ENCODE data around the gene AKT1S1.

The AKT1S1 gene

DNA sequence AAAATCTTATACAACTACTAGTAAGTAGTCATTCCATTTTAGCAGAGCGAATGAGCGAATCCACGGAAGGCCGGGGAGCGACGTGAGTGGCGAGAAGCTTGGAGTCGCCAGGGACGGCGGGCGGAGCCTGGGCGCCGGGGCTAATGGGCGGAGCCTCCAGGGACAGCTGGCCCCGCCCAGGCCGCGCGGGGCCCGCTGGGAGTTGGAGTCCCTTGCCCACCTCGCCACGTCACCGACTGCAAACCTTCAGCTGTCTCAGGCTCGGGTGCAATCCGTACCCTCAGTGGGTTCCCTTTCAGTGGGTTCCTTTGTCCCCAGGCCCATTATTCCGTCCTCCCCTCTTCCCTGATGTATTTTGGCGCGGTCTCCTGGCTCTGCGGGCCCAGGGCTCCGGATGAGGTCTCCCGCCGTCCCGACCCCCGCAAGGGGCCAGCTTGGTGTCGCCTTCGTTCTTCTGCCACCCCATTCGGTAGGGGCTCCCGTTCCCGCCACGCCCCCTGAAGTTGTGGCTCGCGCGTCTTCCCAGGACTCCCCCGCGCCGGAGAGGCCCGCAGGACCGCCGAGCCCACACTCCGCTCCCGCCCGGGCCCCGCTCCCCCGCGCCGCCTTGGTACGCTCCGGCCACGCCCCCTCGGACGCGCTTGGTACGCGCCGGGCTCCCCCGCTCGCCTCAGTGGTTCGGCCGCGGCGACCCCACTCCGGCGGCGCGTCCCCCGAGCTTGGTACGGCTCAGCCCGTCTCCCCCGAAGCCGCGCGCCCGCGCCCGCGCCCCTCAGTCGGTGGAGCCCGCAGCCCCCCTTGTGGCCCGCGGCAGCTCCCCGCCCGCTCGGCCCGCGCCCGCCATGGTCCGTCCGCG is 26.4 kb downstream of the AKT1S1 start, which contains the start of gene PTOV1:
TSS of gene PTOV1 (plus strand) at position 673 of the 856 bp plus-strand sequence.
- FAIRE-seq (peak; percentile 91), DNase-seq (ENCODE audit: insufficient read length, low spot score) (peak; percentile 93)
- TF ChIP-seq POLR2A (IDR thresholded peaks at IDR 0.05; ENCODE audit: low read depth, low read length) (peak; percentile 47; the same call in 1 of the 2 replicates), SPI1 (IDR thresholded peaks at IDR 0.05; ENCODE audit: low read depth, low read length) (no peak), POLR2AphosphoS5 (IDR thresholded peaks at IDR 0.05; ENCODE audit: low read depth, low read length) (0 out of 2 replicates have a peak, but pooled peaks have one; percentile 55), POU2F2 (IDR thresholded peaks at IDR 0.05; ENCODE audit: low read depth, low read length) (no peak; the same call in 1 of the 2 replicates), PAX5 (IDR thresholded peaks at IDR 0.05; ENCODE audit: insufficient read depth, low read length, severe bottlenecking) (no peak)

DNA sequence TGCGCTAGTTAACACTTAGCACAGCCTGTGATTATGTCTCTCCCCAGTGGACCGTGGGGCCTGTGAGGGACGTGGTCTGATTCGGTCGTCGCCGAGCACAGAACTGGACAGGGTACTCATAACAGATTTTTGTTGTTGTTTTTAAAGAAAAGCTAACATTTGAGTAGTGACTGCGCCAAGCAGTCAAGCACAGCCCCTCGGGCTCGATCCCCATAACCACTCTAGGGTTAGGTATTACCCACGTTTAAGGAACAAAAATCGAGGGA is 27.0 kb downstream of the AKT1S1 start:
- TF ChIP-seq PAX5 (IDR thresholded peaks at IDR 0.05; ENCODE audit: insufficient read depth, low read length, severe bottlenecking) (no peak), TAF1 (IDR thresholded peaks at IDR 0.05; ENCODE audit: low read depth, low read length) (no peak), POU2F2 (IDR thresholded peaks at IDR 0.05; ENCODE audit: low read depth, low read length) (no peak; the same call in 1 of the 2 replicates), SPI1 (IDR thresholded peaks at IDR 0.05; ENCODE audit: low read depth, low read length) (no peak)
- DNase-seq (ENCODE audit: insufficient read length, low spot score) (no peak), FAIRE-seq (no peak)

DNA sequence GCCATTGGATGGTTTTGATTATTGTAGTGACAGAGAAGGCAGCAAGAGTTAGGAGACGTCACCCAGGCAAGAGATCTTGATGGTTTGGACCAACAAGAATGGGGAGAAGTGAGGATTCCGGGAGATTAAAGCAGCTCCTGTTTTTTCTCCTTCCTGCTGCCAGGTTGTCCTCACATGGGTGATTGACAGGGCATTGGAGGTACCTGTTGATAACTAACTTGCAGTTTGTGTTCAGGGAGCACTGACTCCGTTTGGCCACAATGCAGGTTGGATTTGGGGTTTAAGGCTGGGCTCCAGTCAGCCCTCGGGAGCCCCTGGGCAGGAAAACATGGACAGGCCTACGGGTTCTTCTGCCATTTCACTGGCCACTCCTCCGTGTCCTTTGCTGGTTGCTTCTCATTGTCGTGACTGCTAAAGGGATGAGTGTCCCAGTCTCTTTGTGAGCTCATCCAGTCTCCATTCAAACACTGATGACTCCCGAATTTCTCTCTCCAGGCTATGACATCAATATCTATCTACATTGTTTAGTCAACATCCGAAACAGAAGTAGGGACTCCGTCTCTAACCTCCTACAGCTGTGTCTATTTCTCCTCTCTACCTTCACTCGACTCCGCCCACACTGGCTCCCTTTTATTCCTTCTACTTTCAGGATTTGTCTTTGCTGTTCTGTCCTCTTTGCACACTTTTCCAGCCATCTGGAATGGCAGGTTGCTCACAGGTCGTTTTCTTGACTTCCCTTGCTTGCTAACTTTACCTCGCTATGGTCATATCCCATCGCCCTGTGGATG is 27.5 kb downstream of the AKT1S1 start:
- DNase-seq (ENCODE audit: insufficient read length, low spot score): no peak
- TF ChIP-seq POU2F2 (IDR thresholded peaks at IDR 0.05; ENCODE audit: low read depth, low read length): no peak
- TF ChIP-seq POLR2A (IDR thresholded peaks at IDR 0.05; ENCODE audit: low read depth, low read length): no peak
- no peak for TF ChIP-seq TAF1 (IDR thresholded peaks at IDR 0.05; ENCODE audit: low read depth, low read length)
- TF ChIP-seq SPI1 (IDR thresholded peaks at IDR 0.05; ENCODE audit: low read depth, low read length): no peak
- no peak for TF ChIP-seq PAX5 (IDR thresholded peaks at IDR 0.05; ENCODE audit: insufficient read depth, low read length, severe bottlenecking)
- no peak for TF ChIP-seq POLR2AphosphoS5 (IDR thresholded peaks at IDR 0.05; ENCODE audit: low read depth, low read length)

DNA sequence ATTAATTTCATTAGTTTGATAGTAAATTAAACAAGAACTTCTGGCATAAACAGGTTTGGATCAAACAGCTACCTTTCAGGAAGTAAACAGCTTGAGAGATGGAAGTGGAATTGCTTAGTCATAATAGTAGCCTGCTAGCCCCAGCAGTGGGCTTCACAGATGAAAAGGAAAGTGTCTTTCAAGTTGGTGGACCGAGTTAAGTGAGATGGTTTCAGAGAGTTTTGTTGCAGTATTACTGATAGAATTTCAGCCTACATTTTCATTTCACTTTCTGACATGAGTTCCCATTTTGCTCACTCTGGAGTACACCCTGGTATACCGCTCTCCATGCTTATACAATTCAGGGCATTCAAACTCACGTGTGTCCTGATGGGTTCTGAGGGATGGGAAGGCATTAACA is 28.2 kb downstream of the AKT1S1 start:
- no peak for FAIRE-seq
- DNase-seq (ENCODE audit: insufficient read length, low spot score): no peak
- TF ChIP-seq PAX5 (IDR thresholded peaks at IDR 0.05; ENCODE audit: insufficient read depth, low read length, severe bottlenecking) (no peak), TAF1 (IDR thresholded peaks at IDR 0.05; ENCODE audit: low read depth, low read length) (no peak), SPI1 (IDR thresholded peaks at IDR 0.05; ENCODE audit: low read depth, low read length) (no peak; the same call in 1 of the 2 replicates), POLR2A (IDR thresholded peaks at IDR 0.05; ENCODE audit: low read depth, low read length) (no peak), POU2F2 (IDR thresholded peaks at IDR 0.05; ENCODE audit: low read depth, low read length) (no peak), POLR2AphosphoS5 (IDR thresholded peaks at IDR 0.05; ENCODE audit: low read depth, low read length) (no peak)

More for the DNA sequence above, 27.5 kb downstream of the AKT1S1 start:
- FAIRE-seq: no peak

DNA sequence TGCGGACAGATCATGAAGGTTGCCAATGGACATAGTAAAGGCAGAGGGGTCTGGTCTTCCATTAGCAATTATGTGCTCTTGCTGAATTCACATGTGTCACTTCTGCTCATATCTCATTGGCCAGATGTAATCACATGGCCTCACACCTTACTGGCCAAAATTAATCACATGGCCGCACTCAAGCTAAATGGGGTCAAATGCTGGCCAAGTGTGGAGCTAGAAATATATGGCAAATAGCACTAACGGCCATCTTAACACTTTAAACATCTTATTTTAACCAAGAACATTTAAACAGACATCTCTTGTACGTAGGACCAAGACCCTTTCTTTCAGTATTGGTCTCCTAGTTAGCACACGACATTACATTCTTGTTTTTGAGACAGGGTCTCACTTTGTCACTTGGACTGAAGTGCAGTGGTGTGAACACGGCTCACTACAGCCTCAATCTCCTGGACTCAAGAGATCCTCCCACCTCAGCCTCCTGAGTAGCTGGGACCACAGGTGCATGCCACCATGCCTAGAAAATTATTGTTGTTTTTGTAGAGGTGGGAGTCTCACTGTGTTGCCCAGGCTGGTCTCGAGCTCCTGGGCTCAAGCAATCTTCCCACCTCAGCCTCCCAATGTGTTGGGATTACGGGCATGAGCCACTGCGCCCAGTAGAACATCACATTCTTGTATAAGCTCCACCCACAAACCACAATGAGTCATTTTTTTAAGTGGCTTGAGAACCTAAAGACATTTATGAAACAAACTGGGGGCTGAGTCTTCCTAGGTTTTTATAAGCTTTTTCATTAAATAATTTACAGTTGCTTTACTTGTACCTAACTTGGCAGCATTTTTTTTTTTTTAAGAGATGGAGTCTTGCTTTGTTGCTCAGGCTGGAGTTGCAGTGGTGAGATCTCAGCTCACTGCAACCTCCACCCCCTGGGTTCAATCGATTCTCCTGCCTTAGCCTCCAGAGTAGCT is 29.1 kb downstream of the AKT1S1 start:
- no peak for FAIRE-seq
- no peak for DNase-seq (ENCODE audit: insufficient read length, low spot score)
- TF ChIP-seq POLR2A (IDR thresholded peaks at IDR 0.05; ENCODE audit: low read depth, low read length) (no peak), SPI1 (IDR thresholded peaks at IDR 0.05; ENCODE audit: low read depth, low read length) (no peak), TAF1 (IDR thresholded peaks at IDR 0.05; ENCODE audit: low read depth, low read length) (no peak)

DNA sequence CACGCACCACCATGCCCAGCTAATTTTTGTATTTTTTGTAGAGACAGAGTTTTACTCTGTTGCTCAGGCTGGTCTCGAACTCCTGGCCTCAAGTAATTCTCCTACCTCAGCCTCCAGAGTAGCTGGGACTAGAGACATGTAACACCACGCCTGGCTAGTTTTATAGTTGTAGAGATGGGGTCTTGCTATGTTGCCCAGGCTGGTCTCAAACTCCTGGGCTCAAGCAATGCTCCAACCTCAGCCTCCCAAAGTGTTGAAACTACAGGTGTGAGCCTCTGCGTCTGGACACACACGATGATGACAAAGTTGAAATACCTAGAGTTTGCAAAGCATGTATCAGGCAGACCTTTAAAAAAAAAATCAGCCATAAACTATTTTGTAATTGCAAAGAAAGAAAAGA is 30.7 kb downstream of the AKT1S1 start:
- TF ChIP-seq PAX5 (IDR thresholded peaks at IDR 0.05; ENCODE audit: insufficient read depth, low read length, severe bottlenecking): no peak
- no peak for TF ChIP-seq SPI1 (IDR thresholded peaks at IDR 0.05; ENCODE audit: low read depth, low read length)
- no peak for TF ChIP-seq TAF1 (IDR thresholded peaks at IDR 0.05; ENCODE audit: low read depth, low read length)
- TF ChIP-seq POLR2A (IDR thresholded peaks at IDR 0.05; ENCODE audit: low read depth, low read length): no peak
- TF ChIP-seq POLR2AphosphoS5 (IDR thresholded peaks at IDR 0.05; ENCODE audit: low read depth, low read length): no peak
- no peak for TF ChIP-seq POU2F2 (IDR thresholded peaks at IDR 0.05; ENCODE audit: low read depth, low read length)
- DNase-seq (ENCODE audit: insufficient read length, low spot score) (no peak), FAIRE-seq (no peak)

DNA sequence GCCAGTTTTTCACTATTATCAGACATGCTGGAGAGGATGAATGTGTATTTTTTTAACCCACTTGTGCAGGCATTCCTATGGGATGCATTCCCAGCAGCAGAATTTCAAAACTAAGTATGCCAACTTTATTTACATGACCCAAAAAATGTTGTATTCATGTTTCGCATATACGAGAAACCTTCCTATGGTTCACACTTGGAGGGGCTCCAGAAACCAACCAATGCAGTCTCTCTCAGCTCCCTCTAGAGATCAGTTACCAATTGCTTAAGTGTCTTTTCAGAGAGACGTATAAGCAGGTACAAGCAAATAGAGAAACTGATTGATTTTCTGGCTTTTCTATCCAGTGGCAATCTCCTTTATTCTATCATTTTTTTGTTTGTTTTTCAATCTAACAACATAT is 31.7 kb downstream of the AKT1S1 start:
- FAIRE-seq (no peak), DNase-seq (ENCODE audit: insufficient read length, low spot score) (no peak)
- TF ChIP-seq POU2F2 (IDR thresholded peaks at IDR 0.05; ENCODE audit: low read depth, low read length) (no peak), PAX5 (IDR thresholded peaks at IDR 0.05; ENCODE audit: insufficient read depth, low read length, severe bottlenecking) (no peak), POLR2A (IDR thresholded peaks at IDR 0.05; ENCODE audit: low read depth, low read length) (no peak), TAF1 (IDR thresholded peaks at IDR 0.05; ENCODE audit: low read depth, low read length) (no peak), POLR2AphosphoS5 (IDR thresholded peaks at IDR 0.05; ENCODE audit: low read depth, low read length) (no peak), SPI1 (IDR thresholded peaks at IDR 0.05; ENCODE audit: low read depth, low read length) (no peak)

DNA sequence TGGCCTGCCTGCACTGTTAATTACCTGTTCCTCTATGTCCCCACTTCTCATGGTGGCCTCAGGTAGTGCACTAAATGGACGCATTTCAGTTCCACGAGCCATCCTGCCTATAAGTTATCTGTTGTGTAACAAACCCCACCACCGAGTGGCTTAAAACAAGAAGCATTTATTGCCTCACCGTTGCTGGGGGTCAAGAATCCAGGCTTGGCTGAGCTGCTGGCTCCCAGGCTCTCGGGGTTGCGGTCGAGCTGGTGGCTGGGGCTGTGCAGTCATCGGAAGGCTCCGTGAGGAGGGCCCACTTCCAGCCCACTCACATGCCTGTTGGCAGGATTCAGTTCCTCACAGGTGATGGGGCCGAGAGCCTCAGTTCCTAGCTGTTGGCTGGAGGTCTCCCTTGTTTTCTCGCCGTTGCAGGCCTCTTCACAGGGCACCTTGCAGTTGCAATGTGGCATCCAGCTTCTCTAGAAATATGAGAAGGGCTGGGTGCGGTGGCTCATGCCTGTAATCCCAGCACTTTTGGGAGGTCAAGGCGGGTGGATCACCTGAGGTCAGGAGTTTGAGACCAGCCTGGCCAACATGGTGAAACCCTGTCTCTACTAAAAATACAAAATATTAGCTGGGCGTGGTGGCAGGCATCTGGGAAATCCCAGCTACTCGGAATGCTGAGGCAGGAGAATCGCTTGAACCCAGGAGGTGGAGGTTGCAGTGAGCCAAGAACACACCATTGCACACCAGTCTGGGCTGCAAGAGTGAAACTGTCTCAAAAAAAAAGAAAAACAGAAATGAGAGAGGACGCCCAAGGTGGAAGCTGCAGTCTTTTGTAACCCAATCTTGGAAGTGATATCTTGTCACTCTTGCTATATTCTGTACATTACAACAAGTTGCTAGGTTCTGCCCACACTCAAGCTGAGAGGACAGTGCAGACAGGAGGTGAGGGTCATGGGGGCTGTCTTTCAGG is 32.7 kb downstream of the AKT1S1 start:
- no peak for DNase-seq (ENCODE audit: insufficient read length, low spot score)
- no peak for TF ChIP-seq POLR2AphosphoS5 (IDR thresholded peaks at IDR 0.05; ENCODE audit: low read depth, low read length)
- no peak for TF ChIP-seq SPI1 (IDR thresholded peaks at IDR 0.05; ENCODE audit: low read depth, low read length)
- TF ChIP-seq POU2F2 (IDR thresholded peaks at IDR 0.05; ENCODE audit: low read depth, low read length): no peak
- TF ChIP-seq POLR2A (IDR thresholded peaks at IDR 0.05; ENCODE audit: low read depth, low read length): no peak
- no peak for FAIRE-seq

Measured in GM12891 (cell line).